ENCODE data around the gene MARCHF10.

MARCHF10 gene

DNA sequence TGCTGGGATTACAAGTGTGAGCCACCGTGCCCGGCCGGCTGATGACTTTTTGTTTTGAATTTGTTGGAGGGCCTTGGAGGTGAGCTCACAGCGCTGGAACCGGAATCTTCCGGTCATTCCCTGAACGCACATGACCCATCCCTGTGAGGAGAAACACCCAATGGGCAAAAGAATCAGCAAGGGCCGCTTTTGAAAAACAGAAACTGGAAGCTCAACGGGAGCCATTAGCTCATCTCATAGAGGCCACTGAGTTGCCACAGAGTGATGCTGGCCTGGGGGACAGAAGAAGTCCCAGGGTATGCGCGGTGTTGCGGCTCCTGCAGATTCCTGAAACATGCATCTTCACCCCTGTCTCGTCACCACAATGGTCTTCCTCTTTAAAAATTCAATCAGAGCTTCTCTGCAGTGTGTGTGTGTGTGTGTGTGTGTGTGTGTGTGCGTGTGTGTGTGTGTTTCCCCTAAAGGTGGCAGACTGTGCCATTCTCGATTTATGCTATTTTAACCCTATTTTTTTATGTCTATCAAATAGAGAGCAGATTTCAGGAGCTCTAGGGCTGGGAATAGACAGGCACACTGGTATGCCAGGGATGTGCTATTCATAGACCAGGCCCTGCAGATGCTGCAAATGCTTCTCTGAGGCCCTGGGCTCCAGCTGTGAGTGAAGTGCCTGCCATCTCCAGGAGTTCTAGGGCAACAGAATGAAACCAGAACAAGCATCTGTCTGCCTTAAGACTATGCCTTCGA lies 68.3 kb downstream of the MARCHF10 start:
- TF ChIP-seq ZNF274 (IDR thresholded peaks at IDR 0.05; ENCODE audit: low read depth, low read length): no peak
- H3K4me3 ChIP-seq (ENCODE audit: low read length): no peak overlapping the region

DNA sequence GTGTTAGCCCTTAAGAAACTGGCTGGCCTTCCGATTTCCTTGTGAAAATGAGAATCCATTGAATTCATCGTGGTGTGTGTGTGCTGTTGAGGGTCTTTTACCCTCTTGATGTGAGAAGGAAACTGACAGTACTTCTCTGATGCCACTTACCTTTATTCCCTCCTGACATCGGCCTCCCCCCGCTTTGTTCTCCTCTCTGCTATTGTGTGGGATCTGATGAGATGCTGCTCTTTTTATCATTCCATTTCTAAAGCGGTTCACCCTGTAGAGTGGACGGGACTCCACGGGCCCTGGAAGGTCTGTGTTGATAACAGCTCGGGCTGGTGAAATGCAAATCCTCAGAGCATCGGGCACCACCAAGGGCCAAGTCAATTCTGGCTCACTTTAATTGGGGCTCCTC lies 69.8 kb downstream of the MARCHF10 start:
- no peak for TF ChIP-seq ZNF274 (IDR thresholded peaks at IDR 0.05; ENCODE audit: low read depth, low read length)
- no peak overlapping the region for H3K4me3 ChIP-seq (ENCODE audit: low read length)

DNA sequence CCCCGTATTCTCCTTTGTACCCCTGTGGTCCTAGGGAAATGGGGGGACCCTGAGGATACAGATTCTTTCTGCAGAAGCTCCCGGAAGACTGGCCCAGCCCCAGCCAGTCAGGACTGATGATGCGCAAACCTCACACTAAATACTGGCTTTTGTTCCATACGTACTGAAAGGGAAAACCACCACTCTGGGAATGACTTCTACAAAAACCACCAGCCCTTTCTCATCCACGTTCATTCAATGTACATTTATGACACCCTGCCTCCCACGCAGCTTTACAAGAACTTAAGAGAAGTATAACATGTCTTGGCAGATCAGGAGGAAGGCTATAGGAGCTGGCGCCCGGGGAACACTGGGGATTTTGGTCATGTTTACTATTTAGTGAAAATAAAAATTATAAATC lies 70.6 kb downstream of the MARCHF10 start:
- TF ChIP-seq ZNF274 (IDR thresholded peaks at IDR 0.05; ENCODE audit: low read depth, low read length): no peak
- H3K4me3 ChIP-seq (ENCODE audit: low read length): no peak overlapping the region

DNA sequence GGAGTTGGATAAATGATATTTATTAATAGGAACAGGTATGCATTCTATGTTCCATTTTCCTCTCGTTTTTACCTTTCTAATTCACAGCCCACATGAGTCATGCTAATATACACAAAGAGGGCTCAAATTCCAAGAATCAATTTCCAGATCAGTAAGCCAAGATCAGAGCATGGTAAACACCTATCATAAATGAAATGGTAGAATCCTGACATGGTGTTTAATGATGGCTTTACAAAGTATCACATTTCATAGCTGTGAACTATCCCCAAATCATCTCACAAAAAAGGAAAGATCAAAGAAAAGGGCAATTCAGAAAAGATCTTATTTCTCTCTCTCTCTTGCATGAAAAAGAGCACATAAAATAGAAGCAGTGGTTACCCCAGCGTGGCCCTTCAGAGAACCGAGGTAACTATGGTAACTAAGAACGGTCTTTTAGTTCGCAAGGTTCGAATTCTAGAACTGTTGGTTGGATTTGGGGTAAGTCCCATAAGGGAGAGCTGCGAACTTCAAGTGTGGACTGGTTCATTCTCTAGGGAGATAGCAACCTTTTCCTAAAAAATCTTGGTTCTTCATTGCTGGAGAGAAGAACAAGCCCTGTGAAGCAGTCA lies 73.0 kb downstream of the MARCHF10 start:
- no peak overlapping the region for H3K4me3 ChIP-seq (ENCODE audit: low read length)
- no peak for TF ChIP-seq ZNF274 (IDR thresholded peaks at IDR 0.05; ENCODE audit: low read depth, low read length)

DNA sequence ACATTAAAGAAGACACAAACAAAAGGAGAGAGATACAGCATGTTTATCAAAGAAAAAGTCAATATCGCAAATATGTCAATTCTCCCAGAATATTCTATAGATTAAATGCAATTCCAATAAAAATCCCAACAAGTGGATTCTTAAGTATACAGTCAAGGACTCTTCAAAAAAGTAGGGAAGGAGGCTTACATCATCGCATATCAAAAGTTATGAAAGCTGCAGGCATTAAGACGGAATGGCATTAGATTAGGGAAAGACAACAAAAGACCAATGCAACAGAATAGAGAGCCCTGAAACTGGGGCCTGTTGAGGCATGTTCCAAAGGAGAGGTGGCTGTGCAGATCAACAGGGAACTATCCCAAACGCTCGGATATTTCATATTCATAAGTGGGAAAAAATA lies 76.0 kb downstream of the MARCHF10 start:
- TF ChIP-seq ZNF274 (IDR thresholded peaks at IDR 0.05; ENCODE audit: low read depth, low read length): no peak
- no peak overlapping the region for H3K4me3 ChIP-seq (ENCODE audit: low read length)

DNA sequence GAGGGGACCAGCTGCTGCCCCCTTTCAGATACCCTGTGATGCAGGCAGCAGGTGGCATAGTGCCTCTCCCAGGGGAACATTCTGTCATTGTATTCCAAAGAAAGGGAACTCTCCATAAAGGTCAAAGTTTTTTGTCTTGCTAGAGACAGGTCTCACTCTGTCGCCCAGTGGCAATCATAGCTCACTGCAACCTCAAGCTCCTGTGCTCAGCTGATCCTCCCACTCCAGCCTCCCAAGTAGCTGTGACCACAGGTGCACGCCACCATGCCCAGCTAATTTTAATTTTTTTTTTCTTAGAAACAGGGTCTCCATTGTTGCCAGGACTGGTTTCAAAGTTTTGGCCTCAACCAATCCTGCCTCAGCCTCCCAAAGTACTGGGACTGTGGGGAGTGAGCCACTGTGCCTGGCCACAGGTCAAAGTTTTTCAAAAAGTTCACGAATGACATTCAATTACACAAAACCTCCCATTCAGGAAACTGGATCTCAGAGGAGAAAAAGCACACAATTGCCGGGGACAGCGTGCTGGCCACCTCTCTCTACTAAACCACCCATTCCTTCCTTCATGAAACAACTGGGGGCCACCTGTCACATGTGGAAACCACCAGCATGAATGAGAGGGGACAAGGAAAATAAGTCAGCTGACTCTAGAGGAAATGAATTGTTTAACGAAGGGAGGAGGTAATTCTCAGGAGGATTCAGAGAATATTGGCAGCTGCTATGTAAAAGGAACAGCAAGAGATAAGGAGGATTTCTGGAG lies 80.0 kb downstream of the MARCHF10 start:
- no peak for TF ChIP-seq ZNF274 (IDR thresholded peaks at IDR 0.05; ENCODE audit: low read depth, low read length)

DNA sequence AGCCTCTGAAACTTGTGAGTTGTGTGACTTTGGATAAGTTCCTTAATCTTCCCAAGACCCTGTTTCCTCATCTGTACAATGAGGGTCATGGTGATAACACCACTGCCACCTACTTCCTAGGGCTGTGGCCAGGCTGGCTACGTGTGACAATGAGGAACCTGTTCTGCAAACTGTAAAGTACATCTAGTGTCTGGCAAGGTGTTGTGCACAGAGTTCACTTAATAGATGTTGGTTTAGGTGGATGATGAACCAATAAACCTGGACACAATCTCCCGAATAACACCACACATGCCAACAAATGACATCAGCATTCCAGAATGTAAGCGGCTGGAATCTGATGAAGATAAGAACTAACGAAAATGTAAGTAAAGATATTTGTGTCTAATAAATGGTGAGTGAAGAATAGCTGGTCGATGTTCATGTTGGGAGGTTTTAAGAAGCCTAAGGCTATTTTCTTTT lies 82.3 kb downstream of the MARCHF10 start:
- TF ChIP-seq ZNF274 (IDR thresholded peaks at IDR 0.05; ENCODE audit: low read depth, low read length): no peak
- H3K4me3 ChIP-seq (ENCODE audit: low read length): no peak overlapping the region

More for the DNA sequence above, 80.0 kb downstream of the MARCHF10 start:
- H3K4me3 ChIP-seq (ENCODE audit: low read length): no peak overlapping the region

DNA sequence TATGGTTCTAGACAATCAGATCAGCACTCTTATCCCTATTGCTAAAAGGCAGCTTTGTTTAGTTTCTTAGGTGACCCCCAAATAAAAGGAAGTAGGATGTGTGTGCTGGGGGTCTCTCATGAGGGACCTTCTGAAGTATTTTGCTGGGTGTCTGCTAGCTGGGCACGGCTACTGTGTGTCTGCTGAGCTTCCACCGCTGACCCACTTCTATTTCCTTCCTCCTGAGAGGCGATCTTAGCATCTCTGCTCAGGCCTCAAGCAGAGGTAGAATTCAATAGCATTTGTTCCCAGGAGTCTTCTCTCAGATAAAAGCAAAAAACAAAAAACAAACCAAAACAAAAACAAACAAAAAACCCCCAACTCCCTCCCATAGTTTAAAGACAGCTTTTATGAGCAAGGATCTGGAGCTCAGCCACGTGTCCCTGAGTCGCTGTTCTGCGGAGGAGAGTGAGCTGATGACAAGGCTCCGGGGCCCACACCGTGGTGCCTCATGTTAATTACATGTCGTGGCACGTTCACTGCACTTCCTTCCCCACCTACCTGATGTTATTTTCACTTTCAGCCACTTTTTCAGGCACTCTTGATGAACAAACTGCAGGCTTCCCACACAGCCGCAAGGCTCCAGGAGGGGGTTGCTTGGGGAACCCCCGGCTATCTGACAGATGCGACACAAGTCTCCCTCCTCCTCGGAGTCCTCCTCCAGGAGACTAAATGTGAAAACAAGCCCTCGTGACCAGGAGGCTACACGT lies 83.5 kb downstream of the MARCHF10 start:
- no peak for TF ChIP-seq ZNF274 (IDR thresholded peaks at IDR 0.05; ENCODE audit: low read depth, low read length)

DNA sequence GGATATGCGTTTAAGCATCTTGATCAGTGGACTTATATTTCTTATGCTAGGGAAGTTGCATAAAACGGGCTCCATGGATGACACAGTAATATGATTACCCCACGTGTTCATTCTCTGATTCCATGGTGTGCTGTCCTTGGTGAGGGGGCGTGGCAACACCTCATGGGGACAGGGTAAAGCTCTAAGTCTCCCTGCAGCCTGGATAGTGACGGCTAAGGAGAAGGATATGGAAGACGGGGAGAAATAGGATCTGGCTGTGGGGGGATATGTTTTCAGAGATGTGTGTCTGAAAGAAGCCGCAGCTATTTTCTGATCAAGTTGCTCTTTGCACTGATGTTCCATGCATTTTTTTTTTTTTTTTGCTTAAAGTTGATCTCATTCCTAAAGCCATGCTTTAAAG lies 84.3 kb downstream of the MARCHF10 start:
- no peak overlapping the region for H3K4me3 ChIP-seq (ENCODE audit: low read length)
- TF ChIP-seq ZNF274 (IDR thresholded peaks at IDR 0.05; ENCODE audit: low read depth, low read length): no peak

More for the DNA sequence above, 83.5 kb downstream of the MARCHF10 start:
- no peak overlapping the region for H3K4me3 ChIP-seq (ENCODE audit: low read length)

DNA sequence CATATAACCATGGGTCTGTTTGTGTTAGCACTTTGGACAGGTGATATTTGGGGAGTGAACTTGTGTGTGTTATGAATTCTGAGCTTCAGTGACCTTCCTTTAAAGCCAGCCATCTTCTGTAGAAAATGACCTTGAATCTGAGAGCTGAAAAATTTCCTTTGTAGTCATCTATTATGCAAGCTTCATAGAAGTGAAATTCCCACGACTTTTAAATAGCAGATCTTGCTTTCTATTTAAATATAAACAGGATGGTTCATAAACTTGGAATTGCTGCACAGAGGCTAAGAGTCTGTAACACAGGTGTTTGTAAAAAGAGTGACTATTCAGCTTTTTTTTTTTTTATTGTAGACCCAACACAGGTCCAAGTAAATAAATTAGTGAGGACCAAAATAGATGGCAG lies 85.5 kb downstream of the MARCHF10 start:
- H3K4me3 ChIP-seq (ENCODE audit: low read length): no peak overlapping the region
- TF ChIP-seq ZNF274 (IDR thresholded peaks at IDR 0.05; ENCODE audit: low read depth, low read length): no peak

DNA sequence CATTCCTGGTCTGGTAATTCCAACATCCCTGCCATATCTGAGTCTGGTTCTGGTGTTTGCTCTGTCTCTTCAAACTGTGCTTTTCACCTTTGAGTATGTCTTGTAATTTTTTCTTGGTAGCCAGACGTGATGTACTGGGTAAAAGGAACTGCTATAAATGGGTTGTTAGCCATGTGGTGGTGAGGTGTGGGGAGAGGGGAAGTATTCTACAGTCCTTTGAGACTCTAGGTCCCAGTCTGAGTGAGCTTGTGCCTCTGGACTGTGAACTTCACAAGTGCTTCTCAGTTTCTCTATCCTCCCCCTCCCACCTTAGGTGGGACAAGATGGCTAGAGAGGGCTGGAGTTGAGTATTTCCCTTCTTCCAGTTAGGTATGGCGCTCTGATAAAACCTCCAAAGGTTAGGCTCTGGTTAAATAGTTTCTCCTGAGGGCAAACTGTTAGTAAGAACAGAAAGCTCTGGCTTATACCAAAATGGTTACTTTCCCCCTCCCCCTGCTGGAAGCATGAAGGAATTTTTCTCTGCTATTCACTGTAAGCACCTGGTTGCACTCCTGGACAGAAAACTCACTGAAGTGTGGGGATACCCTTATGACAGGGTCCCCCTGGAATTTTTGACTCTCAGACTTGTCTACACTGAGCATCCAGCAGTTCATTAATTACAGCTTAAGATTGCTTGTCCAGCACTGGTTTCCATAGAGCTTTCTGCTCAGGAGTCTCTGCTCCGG lies 87.8 kb downstream of the MARCHF10 start:
- no peak for TF ChIP-seq ZNF274 (IDR thresholded peaks at IDR 0.05; ENCODE audit: low read depth, low read length)
- H3K4me3 ChIP-seq (ENCODE audit: low read length): no peak overlapping the region

DNA sequence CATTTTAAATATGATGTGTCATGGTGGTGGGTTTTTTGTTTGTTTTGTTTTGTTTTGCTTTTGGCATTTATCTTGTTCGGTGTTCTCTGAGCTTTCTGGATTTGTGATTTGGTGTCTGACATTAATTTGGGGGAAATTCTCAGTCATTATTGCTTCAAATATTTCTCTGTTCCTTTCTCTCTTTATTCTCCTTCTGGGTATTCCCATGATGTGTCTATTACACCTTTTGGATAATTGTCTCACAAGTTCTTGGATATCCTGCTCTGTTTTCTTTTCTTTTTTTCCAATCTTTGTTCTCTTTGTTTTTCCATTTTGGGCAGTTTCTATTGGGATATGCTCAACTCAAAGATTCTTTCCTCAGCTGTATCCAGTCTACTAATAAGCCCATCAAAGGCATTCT lies 88.5 kb downstream of the MARCHF10 start:
- no peak overlapping the region for H3K4me3 ChIP-seq (ENCODE audit: low read length)
- TF ChIP-seq ZNF274 (IDR thresholded peaks at IDR 0.05; ENCODE audit: low read depth, low read length): no peak

DNA sequence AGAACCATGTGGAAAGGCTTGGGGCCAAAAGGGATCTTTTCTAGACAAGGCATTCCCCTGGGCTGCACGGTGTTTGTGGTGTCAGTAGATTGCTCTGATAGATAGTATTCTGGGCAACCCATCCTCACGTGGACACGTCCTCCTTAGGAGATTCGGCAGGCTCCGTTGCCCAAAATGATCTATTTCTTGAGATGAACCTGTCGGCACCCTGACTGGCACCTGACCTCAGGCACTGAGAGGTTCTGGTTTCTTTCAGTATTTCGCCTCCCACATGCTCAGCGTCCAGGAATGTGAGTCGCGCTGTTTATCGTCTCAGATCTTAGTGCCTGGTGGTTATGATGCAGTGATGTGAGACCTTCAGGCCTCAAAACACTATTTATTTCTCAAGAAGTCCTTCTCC lies 89.7 kb downstream of the MARCHF10 start:
- H3K4me3 ChIP-seq (ENCODE audit: low read length): no peak overlapping the region

More for the DNA sequence above, 89.7 kb downstream of the MARCHF10 start:
- no peak for TF ChIP-seq ZNF274 (IDR thresholded peaks at IDR 0.05; ENCODE audit: low read depth, low read length)

Data from GM08714 (cell line).